ENCODE data around the gene CYTH4. TPM values are rescaled to one million over a fixed set of nuclear protein-coding genes. Genes with fewer than 3 reads are reported as not detected.

The CYTH4 gene
- total and polyA plus RNA-seq, 10 of the 15 experiments (the other 5 are each of a cell fraction or from before 2014, with no cell fraction given), result 1.5 to 27.3 (median 16.9) TPM

- Histone ChIP-seq H3K4me3 (no peak overlapping the region), H3K27me3 (replicated peaks in 1 of 2; ENCODE audit: control insufficient read depth in 2 of 2, insufficient read depth in 2 of 2, low read length in 1 of 2) (no peaks in the 10 kb centered on the region), H3K36me3 (ENCODE audit: control insufficient read depth in 2 of 2, insufficient read depth in 2 of 2, low read length in 1 of 2) (peaks cover 1 to 7% of the 10 kb centered on the region in 2 experiments; a peak in 3 of 4 replicates), H3K27ac (ENCODE audit: control insufficient read depth, insufficient read depth) (no peak overlapping the region), H2AFZ (ENCODE audit: control insufficient read depth, low read depth, low read length) (no peak overlapping the region), H4K20me1 (ENCODE audit: control insufficient read depth, insufficient read depth) (no peaks in the 10 kb centered on the region), H3K9ac (ENCODE audit: control insufficient read depth, insufficient read depth, low read length) (no peak overlapping the region), H3K4me1 (ENCODE audit: control insufficient read depth, insufficient read depth, low read length) (peaks cover 11% of the 10 kb centered on the region), H3K79me2 (ENCODE audit: control insufficient read depth, insufficient read depth, low read length) (no peaks in the 10 kb centered on the region), H3K4me2 (ENCODE audit: control insufficient read depth, insufficient read depth) (no peak overlapping the region), H3K9me3 (replicated peaks; ENCODE audit: control insufficient read depth, insufficient read depth, low read length) (no peaks in the 10 kb centered on the region)
- ChIA-PET SMC1A (ENCODE audit: uncharacterized antibody, unreplicated experiment) (interaction anchor here (1.2 kb wide), 1 partner anchor 17 kb away, joined by 3 read pairs; no protein-coding TSS in a partner anchor), RAD21 (ENCODE audit: unreplicated experiment) (interaction anchor here (0.7 to 1.7 kb wide), 3 partner anchors 12 to 27 kb away, joined by 3 read pairs; partner anchors contain the start of gene CYTH4), POLR2A (interaction anchor here (0.7 to 1.2 kb wide), 3 partner anchors 16 to 27 kb away, joined by 3 read pairs; partner anchors contain the start of gene CYTH4), CTCF (interaction anchor here (1.0 to 1.4 kb wide), 3 partner anchors 19 to 39 kb away, joined by 3 to 4 read pairs (median 3); no protein-coding TSS in a partner anchor)
- FAIRE-seq (no peak), DNase-seq (ENCODE audit: low read depth, low spot score) (no peak), ATAC-seq (no peak)
- TF ChIP-seq POLR2A (IDR thresholded peaks at IDR 0.05; ENCODE audit: low read depth, low read length), result peak; percentile 49; the same call in 1 of the 2 replicates
- TF ChIP-seq TCF3 (IDR thresholded peaks at IDR 0.05; ENCODE audit: borderline replicate concordance, insufficient read depth, low read depth, low read length), result no peak
- no peak for TF ChIP-seq JUND (IDR thresholded peaks at IDR 0.05; ENCODE audit: low read depth, low read length)
- 94% methylated on average over 17 of the region's 17 CpGs for WGBS (ENCODE audit: insufficient coverage, insufficient replicate concordance, low lambda C conversion rate, missing lambda C conversion rate)
- intact Hi-C loops (cut with micrococcal nuclease; ENCODE audit: unreplicated experiment) (no loop called here), in situ Hi-C loops (cut with MboI) (no loop called here)
- no TSS peak for BruUV-seq (replicated peaks)
Measured at GRCh38 chr22:37298748-37299495, 16.6 kb downstream of the CYTH4 start.

- FAIRE-seq (no peak), ATAC-seq (no peak), DNase-seq (ENCODE audit: low read depth, low spot score) (no peak)
- Histone ChIP-seq H2AFZ (ENCODE audit: control insufficient read depth, low read depth, low read length) (no peak overlapping the region), H3K9ac (ENCODE audit: control insufficient read depth, insufficient read depth, low read length) (no peak overlapping the region), H3K9me3 (replicated peaks; ENCODE audit: control insufficient read depth, insufficient read depth, low read length) (no peaks in the 10 kb centered on the region), H3K4me2 (ENCODE audit: control insufficient read depth, insufficient read depth) (no peak overlapping the region), H3K27me3 (replicated peaks in 1 of 2; ENCODE audit: control insufficient read depth in 2 of 2, insufficient read depth in 2 of 2, low read length in 1 of 2) (no peaks in the 10 kb centered on the region), H3K27ac (ENCODE audit: control insufficient read depth, insufficient read depth) (peak overlapping the region; percentile 20), H3K79me2 (ENCODE audit: control insufficient read depth, insufficient read depth, low read length) (no peaks in the 10 kb centered on the region), H3K4me3 (no peak overlapping the region), H3K4me1 (ENCODE audit: control insufficient read depth, insufficient read depth, low read length) (peaks cover 11% of the 10 kb centered on the region), H3K36me3 (ENCODE audit: control insufficient read depth in 2 of 2, insufficient read depth in 2 of 2, low read length in 1 of 2) (peaks cover 1 to 7% of the 10 kb centered on the region in 2 experiments; a peak in 3 of 4 replicates), H4K20me1 (ENCODE audit: control insufficient read depth, insufficient read depth) (no peaks in the 10 kb centered on the region)
- TF ChIP-seq CEBPZ (IDR thresholded peaks at IDR 0.05; ENCODE audit: low read depth, low read length), result no peak
- no peak for TF ChIP-seq EED (IDR thresholded peaks at IDR 0.05; ENCODE audit: low read depth)
- TF ChIP-seq ZNF24 (IDR thresholded peaks at IDR 0.05), result peak; percentile 91
- no peak for TF ChIP-seq RBBP5 (conservative IDR thresholded peaks at IDR 0.05)
- ChIA-PET POLR2A (no interaction called here), RAD21 (ENCODE audit: unreplicated experiment) (interaction anchor here (1.7 kb wide), 1 partner anchor 17 kb away, joined by 3 read pairs; the partner anchor contains the start of gene CYTH4), SMC1A (ENCODE audit: uncharacterized antibody, unreplicated experiment) (no interaction called here), CTCF (interaction anchor here (1.0 to 1.3 kb wide), 3 partner anchors 10 to 40 kb away, joined by 3 to 5 read pairs (median 3); no protein-coding TSS in a partner anchor)
- 46% methylated on average over 4 of the region's 4 CpGs for WGBS (ENCODE audit: insufficient coverage, insufficient replicate concordance, low lambda C conversion rate, missing lambda C conversion rate)
- intact Hi-C loops (cut with micrococcal nuclease; ENCODE audit: unreplicated experiment) (no loop called here), in situ Hi-C loops (cut with MboI) (no loop called here)
- BruUV-seq (replicated peaks), result no TSS peak
Measured at GRCh38 chr22:37299969-37300509, 17.7 kb downstream of the CYTH4 start.

Data from GM12878 (cell line).